Measurements from ENCODE around the gene ACOT2.

Gene ACOT2

GRCh38 chr14:73613419-73613963 lies 44.5 kb downstream of the ACOT2 start:
- DNase-seq (ENCODE audit: low read depth in 2 of 3, low spot score in 1 of 3), result no peak

- DNase-seq (ENCODE audit: low read depth in 2 of 3, low spot score in 1 of 3), result no peak
These were observed 47.8 kb downstream of the ACOT2 start for GRCh38 chr14:73616831-73617230.

GRCh38 chr14:73619524-73619923 lies 50.5 kb downstream of the ACOT2 start:
- no peak for DNase-seq (ENCODE audit: low read depth in 2 of 3, low spot score in 1 of 3)

GRCh38 chr14:73620268-73620667 lies 51.3 kb downstream of the ACOT2 start:
- no peak for DNase-seq (ENCODE audit: low read depth in 2 of 3, low spot score in 1 of 3)

- DNase-seq (ENCODE audit: low read depth in 2 of 3, low spot score in 1 of 3), result no peak
These were observed 54.6 kb downstream of the ACOT2 start for GRCh38 chr14:73623504-73624054.
